ENCODE measurements around the gene KRT79. TPM values are rescaled to one million over a fixed set of nuclear protein-coding genes. Genes with fewer than 3 reads are reported as not detected.

KRT79 gene
- total RNA-seq, 4 donors from 2014 or later, result not detected

GRCh38 chr12:52873832-52874572, 39.9 kb upstream of the KRT79 start:
- Histone ChIP-seq H3K36me3 (no peaks in the 10 kb centered on the region), H3K4me3 (peak overlapping the region; percentile 25 to 54 (median 44)), H3K4me1 (peaks cover 23 to 63% (median 59%) of the 10 kb centered on the region in 4 donors), H3K9me3 (no peaks in the 10 kb centered on the region), H3K27ac (peak overlapping the region; percentile 85 to 97 (median 90)), H3K27me3 (no peaks in the 10 kb centered on the region)
- peak; percentile 91 for DNase-seq
- in situ Hi-C loops (cut with MboI; ENCODE audit: low pct_ligation_motif_present in 1 of 4, low pct_unique_long_range_greater_than_20kb in 1 of 4, low sequenced_read_pairs in 3 of 4) (loop anchor here in 3 of 4 donors (10.0 to 25.0 kb wide), 4 partner anchors 289 to 719 kb away; partner anchors contain the start of gene KRT84 (in 2 of the 3)), intact Hi-C loops (cut with DNase I; ENCODE audit: low total_unique reads) (loop anchor here (5.0 to 10.0 kb wide), 3 partner anchors 292 to 641 kb away; no protein-coding TSS in a partner anchor)
- whole genome bisulfite sequencing, 2 donors (ENCODE audit: low coverage in 1 of 2), result 2% methylated on average over 46 of the region's 55 CpGs; no CpG with 5 or more reads in 1 of the 2 donors
- TF ChIP-seq POLR2A (IDR thresholded peaks at IDR 0.05), result peak; percentile 58
- peak; percentile 30 to 53 (median 51) for TF ChIP-seq POLR2AphosphoS5 (IDR thresholded peaks at IDR 0.05)
- no peak for TF ChIP-seq CTCF (IDR thresholded peaks at IDR 0.05)

- in situ Hi-C loops (cut with MboI; ENCODE audit: low pct_ligation_motif_present in 1 of 4, low pct_unique_long_range_greater_than_20kb in 1 of 4, low sequenced_read_pairs in 3 of 4) (loop anchor here in 3 of 4 donors (10.0 to 25.0 kb wide), 4 partner anchors 289 to 719 kb away; partner anchors contain the start of gene KRT84 (in 2 of the 3)), intact Hi-C loops (cut with DNase I; ENCODE audit: low total_unique reads) (loop anchor here (5.0 to 10.0 kb wide), 3 partner anchors 291 to 641 kb away; no protein-coding TSS in a partner anchor)
- WGBS, 2 donors (ENCODE audit: low coverage in 1 of 2), result 36 to 50% methylated on average over 4 of the region's 4 CpGs
- TF ChIP-seq POLR2AphosphoS5 (IDR thresholded peaks at IDR 0.05), result no peak
- TF ChIP-seq EP300 (IDR thresholded peaks at IDR 0.05; ENCODE audit: low read depth), result no peak
- no peak for TF ChIP-seq POLR2A (IDR thresholded peaks at IDR 0.05)
- no peak for TF ChIP-seq CTCF (IDR thresholded peaks at IDR 0.05)
- H3K36me3 ChIP-seq, result no peaks in the 10 kb centered on the region
- H3K4me1 ChIP-seq, result peaks cover 20 to 58% (median 54%) of the 10 kb centered on the region in 4 donors
- no peaks in the 10 kb centered on the region for H3K9me3 ChIP-seq
- H3K27me3 ChIP-seq, result no peaks in the 10 kb centered on the region
- H3K4me3 ChIP-seq, result peak overlapping the region in 2 of 4 donors; percentile 45 to 54
- DNase-seq, result no peak
- peak overlapping the region; percentile 85 to 97 (median 90) for H3K27ac ChIP-seq
These were observed 39.4 kb upstream of the KRT79 start for GRCh38 chr12:52873513-52873831.

GRCh38 chr12:52872644-52873389, 38.7 kb upstream of the KRT79 start:
- in situ Hi-C loops (cut with MboI; ENCODE audit: low pct_ligation_motif_present in 1 of 4, low pct_unique_long_range_greater_than_20kb in 1 of 4, low sequenced_read_pairs in 3 of 4), result loop anchor here in 3 of 4 donors (10.0 to 25.0 kb wide), 4 partner anchors 288 to 718 kb away; partner anchors contain the start of gene KRT84 (in 2 of the 3)

More at GRCh38 chr12:52872644-52873389, 38.7 kb upstream of the KRT79 start:
- peaks cover 20 to 58% (median 53%) of the 10 kb centered on the region in 4 donors for H3K4me1 ChIP-seq
- intact Hi-C loops (cut with DNase I; ENCODE audit: low total_unique reads), result loop anchor here (5.0 to 10.0 kb wide), 3 partner anchors 291 to 642 kb away; no protein-coding TSS in a partner anchor
- no peak overlapping the region for H3K4me3 ChIP-seq
- DNase-seq, result peak; percentile 73
- H3K27ac ChIP-seq, result peak overlapping the region; percentile 85 to 97 (median 90)
- no peaks in the 10 kb centered on the region for H3K9me3 ChIP-seq
- H3K27me3 ChIP-seq, result no peaks in the 10 kb centered on the region
- peak; percentile 51 for TF ChIP-seq POLR2A (IDR thresholded peaks at IDR 0.05)
- TF ChIP-seq EP300 (IDR thresholded peaks at IDR 0.05; ENCODE audit: low read depth), result peak; percentile 14
- TF ChIP-seq POLR2AphosphoS5 (IDR thresholded peaks at IDR 0.05), result peak; percentile 22 to 71 (median 58)
- no peak for TF ChIP-seq CTCF (IDR thresholded peaks at IDR 0.05)
- no peaks in the 10 kb centered on the region for H3K36me3 ChIP-seq
- WGBS, 2 donors (ENCODE audit: low coverage in 1 of 2), result 62% methylated on average over 13 of the region's 13 CpGs; no CpG with 5 or more reads in 1 of the 2 donors
